Parathyroid adenoma (tissue), 2 donors: Measurements from ENCODE around the gene MS4A5.

ENCODE experiments used
- H2AFZ ChIP-seq: fragments of 300-600 bp; sonication (generic); one replicate; pipeline ENCODE4 v1.7.0; 2017; ENCODE audit warnings: antibody characterized with exemption, mild to moderate bottlenecking
- H3K27ac ChIP-seq: fragments of 300-600 bp; sonication (generic); one replicate; pipeline ENCODE4 v1.7.0; 2017
- H3K27me3 ChIP-seq: fragments of 300-600 bp; sonication (generic); one replicate; pipeline ENCODE4 v1.7.0; 2017; ENCODE audit warnings: low read length; ENCODE audit not compliant: control insufficient read depth, insufficient read depth
- H3K36me3 ChIP-seq: fragments of 300-600 bp; sonication (generic); one replicate; pipeline ENCODE4 v1.7.0; 2017; ENCODE audit warnings: low read length; ENCODE audit not compliant: control insufficient read depth, insufficient read depth
- H3K4me1 ChIP-seq: fragments of 300-600 bp; sonication (generic); one replicate; pipeline ENCODE4 v1.7.0; 2017; ENCODE audit warnings: control low read depth
- H3K4me2 ChIP-seq: fragments of 300-600 bp; sonication (generic); one replicate; pipeline ENCODE4 v1.7.0; 2017; ENCODE audit warnings: low read length
- H3K4me3 ChIP-seq: fragments of 300-600 bp; sonication (generic); one replicate; pipeline ENCODE4 v1.7.0; 2017; ENCODE audit warnings: low read depth, low read length
- H3K79me2 ChIP-seq: fragments of 300-600 bp; sonication (generic); one replicate; pipeline ENCODE4 v1.7.0; 2017; ENCODE audit warnings: control low read depth
- H3K9ac ChIP-seq: fragments of 300-600 bp; sonication (generic); one replicate; pipeline ENCODE4 v1.7.0; 2017; ENCODE audit warnings: mild to moderate bottlenecking
- H3K9me3 ChIP-seq: fragments of 300-600 bp; sonication (generic); one replicate; pipeline ENCODE4 v1.7.0; 2017; ENCODE audit warnings: low read length; ENCODE audit not compliant: control insufficient read depth
- TF ChIP-seq, protein P1 (sequence below): fragments of 300-600 bp; sonication (generic); IDR thresholded peaks from one replicate; pipeline ENCODE4 v1.7.0; 2017; ENCODE audit warnings: antibody characterized with exemption, mild to moderate bottlenecking
- donor health status: primary hyperparathyroidism.

The MS4A5 gene

DNA sequence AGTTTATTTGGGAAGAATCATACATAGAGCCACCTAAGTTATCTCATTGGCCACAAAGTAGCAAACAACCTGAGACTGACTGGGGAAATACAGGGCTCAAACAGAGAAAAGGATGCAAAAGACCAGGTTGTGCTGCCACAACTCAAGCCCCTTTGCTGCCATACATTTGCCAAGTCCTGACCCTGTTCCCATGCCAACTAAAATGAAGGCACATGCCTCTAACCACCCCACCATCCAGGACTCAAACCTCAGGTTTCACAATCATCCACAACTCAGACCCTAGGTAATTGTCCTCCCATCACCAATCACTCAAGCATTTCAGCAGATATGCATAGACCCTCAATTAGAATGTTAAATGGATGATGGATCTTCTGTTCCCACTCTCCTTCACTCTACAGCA, 24.8 kb downstream of the MS4A5 start:
- H3K27me3 ChIP-seq: no peaks in the 10 kb centered on the region

DNA sequence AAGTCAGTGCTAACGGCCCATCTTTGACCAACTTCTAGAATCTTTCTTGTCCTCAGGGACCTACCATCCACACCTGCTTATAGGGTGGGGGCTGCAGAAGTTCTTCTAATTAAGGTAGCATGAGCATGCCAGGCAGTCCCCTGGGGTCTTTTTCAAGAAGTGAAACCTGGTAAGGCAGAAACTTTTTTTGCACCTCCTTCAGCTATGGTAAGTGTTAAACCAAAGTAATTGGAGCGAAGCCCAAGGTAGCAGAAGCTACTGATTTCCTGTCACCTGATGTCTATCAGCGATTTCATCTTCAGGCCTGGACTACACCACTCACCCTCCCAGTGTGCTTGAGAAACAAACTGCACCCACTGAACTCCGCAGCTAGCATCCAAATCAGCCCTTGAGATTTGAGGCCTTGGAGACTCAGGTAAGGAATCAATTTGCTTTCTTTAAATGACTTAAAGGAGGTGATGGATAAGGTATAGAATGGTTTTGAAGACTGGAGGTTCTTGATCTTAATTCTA, 26.2 kb downstream of the MS4A5 start, which contains the start of gene MS4A1:
TSS of gene MS4A1 (plus strand) at position 317 of the 512 bp plus-strand sequence. CDS start 6,528 bp downstream, outside the sequence.
- Histone ChIP-seq H3K79me2 (no peaks in the 10 kb centered on the region), H3K27ac (no peak within 1 kb of the TSS), H3K27me3 (no peaks in the 10 kb centered on the region), H2AFZ (no peak within 1 kb of the TSS), H3K9me3 (no peaks in the 10 kb centered on the region), H3K4me1 (no peaks in the 10 kb centered on the region), H3K4me3 (no peak within 1 kb of the TSS), H3K4me2 (no peak within 1 kb of the TSS), H3K36me3 (no peaks in the 10 kb centered on the region), H3K9ac (no peak within 1 kb of the TSS)
- TF ChIP-seq, protein P1, sequence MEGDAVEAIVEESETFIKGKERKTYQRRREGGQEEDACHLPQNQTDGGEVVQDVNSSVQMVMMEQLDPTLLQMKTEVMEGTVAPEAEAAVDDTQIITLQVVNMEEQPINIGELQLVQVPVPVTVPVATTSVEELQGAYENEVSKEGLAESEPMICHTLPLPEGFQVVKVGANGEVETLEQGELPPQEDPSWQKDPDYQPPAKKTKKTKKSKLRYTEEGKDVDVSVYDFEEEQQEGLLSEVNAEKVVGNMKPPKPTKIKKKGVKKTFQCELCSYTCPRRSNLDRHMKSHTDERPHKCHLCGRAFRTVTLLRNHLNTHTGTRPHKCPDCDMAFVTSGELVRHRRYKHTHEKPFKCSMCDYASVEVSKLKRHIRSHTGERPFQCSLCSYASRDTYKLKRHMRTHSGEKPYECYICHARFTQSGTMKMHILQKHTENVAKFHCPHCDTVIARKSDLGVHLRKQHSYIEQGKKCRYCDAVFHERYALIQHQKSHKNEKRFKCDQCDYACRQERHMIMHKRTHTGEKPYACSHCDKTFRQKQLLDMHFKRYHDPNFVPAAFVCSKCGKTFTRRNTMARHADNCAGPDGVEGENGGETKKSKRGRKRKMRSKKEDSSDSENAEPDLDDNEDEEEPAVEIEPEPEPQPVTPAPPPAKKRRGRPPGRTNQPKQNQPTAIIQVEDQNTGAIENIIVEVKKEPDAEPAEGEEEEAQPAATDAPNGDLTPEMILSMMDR: no peak

More for the DNA sequence above, 24.8 kb downstream of the MS4A5 start:
- H3K4me1 ChIP-seq: no peaks in the 10 kb centered on the region
- H3K4me2 ChIP-seq: no peak overlapping the region
- H3K9me3 ChIP-seq: no peaks in the 10 kb centered on the region
- H3K79me2 ChIP-seq: no peaks in the 10 kb centered on the region
- no peak overlapping the region for H2AFZ ChIP-seq
- H3K36me3 ChIP-seq: no peaks in the 10 kb centered on the region
- TF ChIP-seq, protein P1: no peak
- no peak overlapping the region for H3K9ac ChIP-seq
- no peak overlapping the region for H3K27ac ChIP-seq
- H3K4me3 ChIP-seq: no peak overlapping the region

DNA sequence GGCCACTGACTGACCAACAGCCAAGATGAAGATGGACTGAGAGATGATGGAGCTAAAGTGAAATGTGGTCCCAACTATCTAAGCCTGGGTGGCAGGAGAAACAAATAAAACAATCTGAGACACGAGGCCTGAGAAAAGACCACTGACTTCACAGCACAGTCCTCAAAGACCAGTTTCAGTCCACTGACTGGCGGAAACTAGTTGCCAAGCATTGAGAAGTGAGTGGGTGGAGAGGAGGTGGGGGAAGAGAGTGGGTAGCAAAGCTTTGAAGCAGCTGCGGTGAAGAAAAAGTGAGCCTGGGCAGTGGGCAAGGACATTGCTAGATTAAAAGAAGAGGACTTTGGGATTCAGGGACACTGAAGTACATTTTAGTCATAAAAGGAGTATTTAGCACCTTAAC, 28.2 kb downstream of the MS4A5 start:
- H3K36me3 ChIP-seq: no peaks in the 10 kb centered on the region
- no peaks in the 10 kb centered on the region for H3K27me3 ChIP-seq
- no peak overlapping the region for H2AFZ ChIP-seq
- TF ChIP-seq, protein P1: no peak
- H3K4me2 ChIP-seq: no peak overlapping the region
- H3K4me3 ChIP-seq: no peak overlapping the region
- no peaks in the 10 kb centered on the region for H3K79me2 ChIP-seq
- H3K9me3 ChIP-seq: no peaks in the 10 kb centered on the region
- no peaks in the 10 kb centered on the region for H3K4me1 ChIP-seq
- no peak overlapping the region for H3K27ac ChIP-seq
- no peak overlapping the region for H3K9ac ChIP-seq

DNA sequence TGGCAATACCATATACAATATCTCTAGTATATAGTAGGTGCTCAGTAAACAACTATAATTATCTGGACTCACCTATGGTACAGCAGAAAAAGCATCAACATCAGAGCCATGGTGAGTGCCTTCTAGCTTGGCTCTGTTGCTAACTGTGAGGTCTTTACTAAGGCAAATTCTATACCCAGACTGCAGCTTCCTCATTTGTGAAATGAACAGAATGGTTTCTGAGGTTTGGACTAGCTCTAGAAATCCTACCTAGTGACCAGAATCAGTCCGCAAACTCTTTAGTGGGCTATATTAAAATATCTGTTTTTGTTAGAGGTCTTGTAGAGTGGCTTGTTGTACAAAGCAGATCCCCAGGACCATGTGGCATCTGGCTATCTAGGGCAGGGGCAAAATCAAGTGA, 30.0 kb downstream of the MS4A5 start:
- Histone ChIP-seq H3K4me2 (no peak overlapping the region), H3K36me3 (no peaks in the 10 kb centered on the region), H3K4me1 (no peaks in the 10 kb centered on the region), H3K9me3 (no peaks in the 10 kb centered on the region), H3K9ac (no peak overlapping the region), H3K27ac (no peak overlapping the region), H3K4me3 (no peak overlapping the region), H2AFZ (no peak overlapping the region), H3K27me3 (no peaks in the 10 kb centered on the region), H3K79me2 (no peaks in the 10 kb centered on the region)
- TF ChIP-seq, protein P1: no peak

DNA sequence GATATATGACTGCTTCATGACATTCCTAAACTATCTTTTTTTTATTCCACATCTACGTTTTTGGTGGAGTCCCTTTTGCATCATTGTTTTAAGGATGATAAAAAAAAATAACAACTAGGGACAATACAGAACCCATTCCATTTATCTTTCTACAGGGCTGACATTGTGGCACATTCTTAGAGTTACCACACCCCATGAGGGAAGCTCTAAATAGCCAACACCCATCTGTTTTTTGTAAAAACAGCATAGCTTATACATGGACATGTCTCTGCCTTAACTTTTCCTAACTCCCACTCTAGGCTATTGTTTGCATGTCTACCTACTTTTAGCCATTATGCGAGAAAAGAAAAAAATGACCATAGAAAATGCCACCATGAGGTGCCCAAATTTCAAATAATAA, 39.5 kb downstream of the MS4A5 start:
- no peaks in the 10 kb centered on the region for H3K36me3 ChIP-seq
- H3K4me1 ChIP-seq: no peaks in the 10 kb centered on the region
- H3K4me2 ChIP-seq: no peak overlapping the region
- no peaks in the 10 kb centered on the region for H3K79me2 ChIP-seq
- H3K27ac ChIP-seq: no peak overlapping the region
- no peaks in the 10 kb centered on the region for H3K27me3 ChIP-seq
- no peak overlapping the region for H2AFZ ChIP-seq
- no peak overlapping the region for H3K9ac ChIP-seq
- H3K9me3 ChIP-seq: no peaks in the 10 kb centered on the region
- TF ChIP-seq, protein P1: no peak
- H3K4me3 ChIP-seq: no peak overlapping the region
